Spleen (tissue), 11 donors: Measurements from ENCODE around the gene EXOSC9. TPM values are rescaled to one million over a fixed set of nuclear protein-coding genes. Genes with fewer than 3 reads are reported as not detected.
A peak's percentile ranks its signal among the peaks of the same experiment; 100 is the strongest.

ENCODE experiments used
- DNase-seq: peaks from one replicate; pipeline ENCODE4 v3.0.0-alpha.2; 2020
- H3K27ac ChIP-seq, 8 donors: fragments of 200-600 bp; sonication (generic) in 7 of 8; 1 replicate in 4 of 8; 2 replicates in 4 of 8; pipeline versions ENCODE4 v1.5.0 to v1.8.0; 2016 to 2021; ENCODE audit warnings: inconsistent platforms in 4 of 8, mild to moderate bottlenecking in 4 of 8, moderate library complexity in 1 of 8
- H3K27me3 ChIP-seq, 7 donors: fragments of 200-600 bp; sonication (generic) in 6 of 7; replicated peaks in 1 of 7; 1 replicate in 4 of 7; 2 replicates in 3 of 7; pipeline versions ENCODE4 v1.5.0 to v1.8.0; 2016 to 2021; ENCODE audit warnings: inconsistent platforms in 3 of 7, mild to moderate bottlenecking in 1 of 7
- H3K36me3 ChIP-seq, 6 donors: fragments of 200-600 bp; sonication (generic) in 5 of 6; 1 replicate in 4 of 6; 2 replicates in 2 of 6; pipeline versions ENCODE4 v1.5.0 to v1.8.0; 2016 to 2021; ENCODE audit warnings: inconsistent platforms in 2 of 6
- H3K4me1 ChIP-seq, 6 donors: fragments of 200-600 bp; sonication (generic) in 5 of 6; 1 replicate in 3 of 6; 2 replicates in 3 of 6; pipeline versions ENCODE4 v1.5.0 to v1.8.0; 2016 to 2021; ENCODE audit warnings: inconsistent platforms in 3 of 6
- H3K4me3 ChIP-seq, 8 donors: fragments of 200-600 bp; sonication (generic) in 7 of 8; 1 replicate in 4 of 8; 2 replicates in 4 of 8; pipeline versions ENCODE4 v1.5.0 to v1.8.0; 2016 to 2021; ENCODE audit warnings: inconsistent platforms in 4 of 8, mild to moderate bottlenecking in 4 of 8, moderate library complexity in 2 of 8
- H3K9me3 ChIP-seq, 8 donors: fragments of 200-600 bp; sonication (generic) in 7 of 8; 1 replicate in 4 of 8; 2 replicates in 4 of 8; pipeline versions ENCODE4 v1.5.0 to v1.8.0; 2016 to 2021; ENCODE audit warnings: inconsistent platforms in 4 of 8
- POLR2A ChIP-seq, 3 donors: fragments of 450-650 bp; IDR thresholded peaks; one replicate each; pipeline ENCODE4 v1.5.1; 2017; ENCODE audit warnings: antibody characterized with exemption in 3 of 3, mild to moderate bottlenecking in 1 of 3
- POLR2AphosphoS5 ChIP-seq, 3 donors: sonication (generic); formaldehyde crosslinking; IDR thresholded peaks; one replicate each; pipeline ENCODE4 v1.5.1; 2017; ENCODE audit warnings: antibody characterized with exemption in 3 of 3
- WGBS, 5 donors: extraction: QIAGEN DNeasy Blood & Tissue Kit in 3 of 5; methylation state at CpG; one replicate each; pipeline versions ENCODE4 v1.1.5 to v1.1.7; 2013 to 2018; 5-methylcytosine and 5-hydroxymethylcytosine counted together
- intact Hi-C: fragments of 100-400 bp; cut with DNase I; formaldehyde crosslinking; loops from one replicate; pipeline ENCODE4 v1.15.0; 2023; ENCODE audit warnings: low total_unique reads
- polyA plus RNA-seq, 3 donors: library from polyadenylated mRNA; stranded (reverse); fragments of 200-250 nt; gene quantifications; one replicate each; pipeline ENCODE4 v1.2.1, GENCODE V29; 2013
- total RNA-seq, 7 donors: library from RNA; depleted of rRNA in 3 of 7; stranded (reverse); fragments of >200 nt in 3 of 7; fragmentation: NEBNext Ultra II Directional in 4 of 7; extraction: Animal tissue kit (Norgen Biotek cat#: 25700) in 4 of 7; gene quantifications; one replicate each; pipeline versions ENCODE4 v1.1.0 to v1.2.1, GENCODE V29; 2016 to 2021
- TF ChIP-seq, protein P1 (sequence below), 11 experiments: fragments of 200-600 bp in 7 of 11; fragments of 450-650 bp in 4 of 11; sonication (generic) in 4 of 11; IDR thresholded peaks in 8 of 11; conservative IDR thresholded peaks in 3 of 11; 1 replicate in 7 of 11; 2 replicates in 4 of 11; pipeline versions ENCODE4 v1.4.0 to v1.8.0; 2016 to 2021; ENCODE audit warnings: antibody characterized with exemption in 11 of 11, inconsistent platforms in 4 of 11, mild to moderate bottlenecking in 1 of 11
- donor health status: healthy with polysubstance abuse.
- donor health status: DM: no; HTN: no; CAD: no; lungs with moderate emphysema.
- donor health status: DM: no; HTN: no; CAD: no.
- donor health status: Bipolar disorder and iron deficiency.
- donor health status: healthy.
- donor health status: DM: no; HTN: no; CAD: no.
- donor health status: DM: yes; HTN: yes; CAD: no.

Gene EXOSC9
- total and polyA plus RNA-seq, 10 donors, result 20.6 to 41.5 (median 24.2) TPM

DNA sequence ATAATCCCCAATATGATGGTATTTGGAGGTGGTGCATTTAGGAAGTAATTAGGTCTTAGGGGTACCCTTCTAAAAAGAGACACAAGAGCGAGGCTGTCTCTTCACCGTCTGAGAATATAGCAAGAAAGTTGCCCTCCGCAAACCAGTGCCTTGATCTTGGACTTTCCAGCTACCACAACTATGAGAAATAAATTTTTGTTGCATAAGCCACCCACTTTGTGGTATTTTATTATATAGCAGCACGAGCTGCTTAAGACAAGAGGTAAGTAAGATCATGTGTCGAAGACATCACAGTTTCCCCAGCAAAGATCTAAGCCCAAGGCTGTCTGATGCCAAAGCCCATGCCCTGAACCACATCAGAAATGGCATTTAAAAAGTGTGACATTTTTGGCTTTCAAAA is 9.6 kb upstream of the EXOSC9 start:
- H3K4me1 ChIP-seq, result peaks cover 0 to 11% (median 0%) of the 10 kb centered on the region in 6 donors
- no peaks in the 10 kb centered on the region for H3K36me3 ChIP-seq
- DNase-seq, result no peak
- H3K9me3 ChIP-seq, result no peaks in the 10 kb centered on the region
- H3K27ac ChIP-seq, result no peak overlapping the region
- intact Hi-C loops, result no loop called here
- WGBS, 5 donors, result 80 to 86% (median 84%) methylated on average over 5 of the region's 5 CpGs
- H3K4me3 ChIP-seq, result no peak overlapping the region
- TF ChIP-seq, protein P1, sequence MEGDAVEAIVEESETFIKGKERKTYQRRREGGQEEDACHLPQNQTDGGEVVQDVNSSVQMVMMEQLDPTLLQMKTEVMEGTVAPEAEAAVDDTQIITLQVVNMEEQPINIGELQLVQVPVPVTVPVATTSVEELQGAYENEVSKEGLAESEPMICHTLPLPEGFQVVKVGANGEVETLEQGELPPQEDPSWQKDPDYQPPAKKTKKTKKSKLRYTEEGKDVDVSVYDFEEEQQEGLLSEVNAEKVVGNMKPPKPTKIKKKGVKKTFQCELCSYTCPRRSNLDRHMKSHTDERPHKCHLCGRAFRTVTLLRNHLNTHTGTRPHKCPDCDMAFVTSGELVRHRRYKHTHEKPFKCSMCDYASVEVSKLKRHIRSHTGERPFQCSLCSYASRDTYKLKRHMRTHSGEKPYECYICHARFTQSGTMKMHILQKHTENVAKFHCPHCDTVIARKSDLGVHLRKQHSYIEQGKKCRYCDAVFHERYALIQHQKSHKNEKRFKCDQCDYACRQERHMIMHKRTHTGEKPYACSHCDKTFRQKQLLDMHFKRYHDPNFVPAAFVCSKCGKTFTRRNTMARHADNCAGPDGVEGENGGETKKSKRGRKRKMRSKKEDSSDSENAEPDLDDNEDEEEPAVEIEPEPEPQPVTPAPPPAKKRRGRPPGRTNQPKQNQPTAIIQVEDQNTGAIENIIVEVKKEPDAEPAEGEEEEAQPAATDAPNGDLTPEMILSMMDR (IDR thresholded peaks at IDR 0.05 in 8 of 11, conservative IDR thresholded peaks at IDR 0.05 in 3 of 11), result no peak
- TF ChIP-seq POLR2A (IDR thresholded peaks at IDR 0.05), result no peak
- no peak for TF ChIP-seq POLR2AphosphoS5 (IDR thresholded peaks at IDR 0.05)
- peaks cover 0 to 17% (median 0%) of the 10 kb centered on the region in 7 donors for H3K27me3 ChIP-seq

DNA sequence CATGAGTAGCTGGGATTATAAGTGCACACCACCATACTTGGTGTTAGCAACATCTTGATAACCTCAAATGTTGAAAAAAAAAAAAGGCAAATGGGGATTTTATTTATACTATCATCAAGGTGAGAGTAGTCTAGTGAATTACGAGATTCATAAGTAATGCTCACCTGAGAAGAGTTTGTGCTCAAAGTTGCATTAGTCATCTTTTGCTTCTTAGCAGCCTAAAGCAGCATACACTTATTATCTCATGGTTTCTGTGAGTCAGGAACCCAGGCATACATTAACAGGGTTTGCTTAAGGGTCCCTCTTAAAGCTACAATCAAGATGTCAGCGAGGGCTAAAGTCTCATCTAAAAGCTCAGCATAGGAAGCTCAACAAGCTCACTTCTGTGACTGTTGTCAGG is 8.2 kb upstream of the EXOSC9 start:
- DNase-seq, result no peak
- 83 to 99% (median 96%) methylated on average over 2 of the region's 2 CpGs for WGBS, 5 donors
- Histone ChIP-seq H3K4me1 (peaks cover 0 to 11% (median 0%) of the 10 kb centered on the region in 6 donors), H3K36me3 (no peaks in the 10 kb centered on the region), H3K27me3 (peaks cover 0 to 13% (median 0%) of the 10 kb centered on the region in 7 donors), H3K4me3 (no peak overlapping the region), H3K27ac (no peak overlapping the region), H3K9me3 (no peaks in the 10 kb centered on the region)
- intact Hi-C loops, result no loop called here
- no peak for TF ChIP-seq POLR2A (IDR thresholded peaks at IDR 0.05)

DNA sequence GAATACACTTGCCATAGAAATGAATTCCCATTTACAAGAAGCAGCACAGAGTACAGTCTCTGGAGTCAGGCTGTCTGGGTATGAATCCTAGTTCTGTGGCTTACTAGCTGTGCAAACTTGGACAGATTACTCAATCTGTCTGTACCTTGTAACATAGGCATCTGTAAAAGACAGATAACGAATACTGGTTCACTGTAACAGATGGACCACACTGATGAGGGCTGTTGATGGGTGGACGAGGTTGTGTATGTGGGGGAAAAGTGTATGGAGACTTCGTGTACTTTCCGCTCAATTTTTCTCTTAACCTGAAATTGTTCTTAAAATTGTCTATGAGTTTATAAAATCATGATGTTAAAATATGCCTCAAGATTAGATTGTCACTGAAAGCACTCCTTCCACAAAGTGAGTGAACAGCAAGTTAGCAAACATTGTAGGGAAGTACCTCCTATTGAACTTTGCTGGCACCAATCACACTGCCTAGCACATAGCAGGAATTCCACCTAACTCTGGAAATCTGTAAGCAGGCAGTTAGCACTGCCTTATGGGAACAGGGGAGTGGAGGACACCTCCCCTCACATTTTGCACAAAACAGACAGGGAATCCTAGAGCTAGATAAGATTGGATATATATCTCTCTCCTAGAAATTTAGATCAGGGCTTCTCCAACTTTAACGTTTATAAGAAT is 6.5 kb upstream of the EXOSC9 start:
- no peak for TF ChIP-seq POLR2AphosphoS5 (IDR thresholded peaks at IDR 0.05)
- TF ChIP-seq, protein P1 (IDR thresholded peaks at IDR 0.05 in 8 of 11, conservative IDR thresholded peaks at IDR 0.05 in 3 of 11), result no peak
- no peak for TF ChIP-seq POLR2A (IDR thresholded peaks at IDR 0.05)
- Histone ChIP-seq H3K9me3 (no peaks in the 10 kb centered on the region), H3K4me3 (no peak overlapping the region), H3K36me3 (no peaks in the 10 kb centered on the region), H3K27me3 (peaks cover 0 to 7% (median 0%) of the 10 kb centered on the region in 7 donors), H3K4me1 (peaks cover 0 to 20% (median 6%) of the 10 kb centered on the region in 6 donors), H3K27ac (no peak overlapping the region)
- WGBS, 5 donors, result 75 to 86% (median 79%) methylated on average over 5 of the region's 5 CpGs
- intact Hi-C loops, result no loop called here
- DNase-seq, result no peak

DNA sequence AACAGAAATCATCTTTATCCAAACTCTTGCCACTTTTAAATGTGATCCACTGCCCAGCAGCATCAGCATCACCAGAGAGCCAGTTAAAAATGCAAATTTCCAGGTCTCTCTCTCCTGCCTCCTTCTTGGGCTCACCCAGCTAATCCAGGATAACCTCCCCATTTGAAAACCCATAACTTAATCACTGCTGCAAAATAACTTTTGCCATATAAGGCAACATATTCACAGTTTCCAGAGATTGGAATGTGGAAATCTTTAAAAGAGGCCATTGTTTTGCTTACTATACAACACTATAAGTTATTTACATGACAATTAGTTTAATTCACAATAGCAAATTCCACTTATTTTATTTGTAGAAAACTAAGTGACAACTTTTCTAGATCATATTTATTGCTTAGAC is 4.8 kb upstream of the EXOSC9 start:
- Histone ChIP-seq H3K4me1 (peaks cover 0 to 32% (median 16%) of the 10 kb centered on the region in 6 donors), H3K36me3 (no peaks in the 10 kb centered on the region), H3K27ac (peak overlapping the region in 2 of 8 donors; percentile 5 to 25), H3K9me3 (no peaks in the 10 kb centered on the region), H3K4me3 (no peak overlapping the region), H3K27me3 (peaks cover 0 to 3% (median 0%) of the 10 kb centered on the region in 7 donors)
- intact Hi-C loops, result no loop called here
- no peak for DNase-seq
- TF ChIP-seq POLR2AphosphoS5 (IDR thresholded peaks at IDR 0.05), result no peak
- no peak for TF ChIP-seq POLR2A (IDR thresholded peaks at IDR 0.05)
- TF ChIP-seq, protein P1 (IDR thresholded peaks at IDR 0.05 in 8 of 11, conservative IDR thresholded peaks at IDR 0.05 in 3 of 11), result no peak
